Suprapubic skin (tissue), 4 donors: ENCODE data around the gene MYMX. TPM values are rescaled to one million over a fixed set of nuclear protein-coding genes. Genes with fewer than 3 reads are reported as not detected.

Source experiments
- DNase-seq, 2 donors: peaks; one replicate each; pipeline ENCODE4 v3.0.0-alpha.2; 2019; ENCODE audit warnings: low spot score in 2 of 2
- H3K27ac ChIP-seq: fragments of 200-600 bp; sonication (generic); one replicate; pipeline ENCODE4 v1.5.1; 2019
- H3K27me3 ChIP-seq: fragments of 200-600 bp; sonication (generic); one replicate; pipeline ENCODE4 v1.5.1; 2019
- H3K36me3 ChIP-seq: fragments of 200-600 bp; sonication (generic); one replicate; pipeline ENCODE4 v1.5.1; 2019
- H3K4me1 ChIP-seq: fragments of 200-600 bp; sonication (generic); one replicate; pipeline ENCODE4 v1.5.1; 2019
- H3K4me3 ChIP-seq: fragments of 200-600 bp; sonication (generic); one replicate; pipeline ENCODE4 v1.5.1; 2019; ENCODE audit warnings: mild to moderate bottlenecking
- H3K9me3 ChIP-seq: fragments of 200-600 bp; sonication (generic); one replicate; pipeline ENCODE4 v1.5.1; 2019
- EP300 ChIP-seq: sonication (generic); formaldehyde crosslinking; IDR thresholded peaks from one replicate; pipeline ENCODE4 v1.6.1; 2017; ENCODE audit warnings: antibody characterized with exemption
- POLR2A ChIP-seq, 2 donors: fragments of 450-650 bp; IDR thresholded peaks; one replicate each; pipeline ENCODE4 v1.6.1; 2017; ENCODE audit warnings: antibody characterized with exemption in 2 of 2, mild to moderate bottlenecking in 2 of 2, moderate library complexity in 2 of 2
- POLR2AphosphoS5 ChIP-seq, 3 donors: sonication (generic); formaldehyde crosslinking; IDR thresholded peaks; one replicate each; pipeline ENCODE4 v1.6.1; 2017; ENCODE audit warnings: antibody characterized with exemption in 3 of 3
- WGBS: methylation state at CpG from one replicate; pipeline ENCODE4 v1.1.5; 2018; 5-methylcytosine and 5-hydroxymethylcytosine counted together
- total RNA-seq, 4 donors: library from RNA; depleted of rRNA; stranded (reverse); fragments of >200 nt; gene quantifications; one replicate each; pipeline ENCODE4 v1.1.0, GENCODE V29; 2016
- TF ChIP-seq, protein P1 (sequence below), 2 donors: fragments of 200-600 bp in 1 of 2; fragments of 450-650 bp in 1 of 2; sonication (generic) in 1 of 2; IDR thresholded peaks; one replicate each; pipeline ENCODE4 v1.5.1; 2016 to 2019; ENCODE audit warnings: antibody characterized with exemption in 2 of 2, mild to moderate bottlenecking in 1 of 2, moderate library complexity in 1 of 2

MYMX gene
- total RNA-seq, 4 donors from 2014 or later: not detected

DNA sequence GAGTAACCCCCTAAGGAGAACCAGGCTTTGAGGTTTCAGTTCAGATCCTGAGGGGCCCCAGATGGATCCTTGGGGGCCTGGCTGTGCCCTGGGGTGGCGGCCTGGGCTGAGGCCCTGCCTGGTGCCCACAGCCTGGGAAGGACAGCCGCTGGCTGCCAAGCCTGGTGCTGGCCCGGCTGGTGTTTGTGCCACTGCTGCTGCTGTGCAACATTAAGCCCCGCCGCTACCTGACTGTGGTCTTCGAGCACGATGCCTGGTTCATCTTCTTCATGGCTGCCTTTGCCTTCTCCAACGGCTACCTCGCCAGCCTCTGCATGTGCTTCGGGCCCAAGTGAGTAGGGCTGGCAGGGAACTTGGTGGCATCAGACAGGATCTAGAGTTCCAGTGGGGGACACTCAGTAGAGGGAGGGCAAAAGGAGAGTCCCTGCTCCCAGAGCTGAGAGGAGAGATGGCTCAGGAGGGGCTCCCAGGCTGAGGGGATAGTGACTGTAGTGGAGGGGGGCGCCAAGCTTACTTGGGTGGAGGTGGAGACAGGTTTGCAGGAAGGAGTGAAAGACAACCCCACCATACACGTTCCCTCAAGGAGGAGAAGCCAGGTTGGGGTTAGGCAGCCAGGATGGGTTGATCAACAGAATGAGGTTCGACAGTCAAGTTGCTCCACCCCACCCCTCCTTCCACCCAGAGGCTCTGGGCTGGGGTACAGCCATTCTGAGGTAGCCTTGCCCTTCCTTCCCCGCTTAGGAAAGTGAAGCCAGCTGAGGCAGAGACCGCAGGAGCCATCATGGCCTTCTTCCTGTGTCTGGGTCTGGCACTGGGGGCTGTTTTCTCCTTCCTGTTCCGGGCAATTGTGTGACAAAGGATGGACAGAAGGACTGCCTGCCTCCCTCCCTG lies 16.2 kb downstream of the MYMX start:
- no peaks in the 10 kb centered on the region for H3K9me3 ChIP-seq
- 83% methylated on average over 14 of the region's 16 CpGs for WGBS
- H3K4me3 ChIP-seq: no peak overlapping the region
- peaks cover 60% of the 10 kb centered on the region for H3K4me1 ChIP-seq
- H3K36me3 ChIP-seq: peaks cover 37% of the 10 kb centered on the region
- TF ChIP-seq, protein P1, sequence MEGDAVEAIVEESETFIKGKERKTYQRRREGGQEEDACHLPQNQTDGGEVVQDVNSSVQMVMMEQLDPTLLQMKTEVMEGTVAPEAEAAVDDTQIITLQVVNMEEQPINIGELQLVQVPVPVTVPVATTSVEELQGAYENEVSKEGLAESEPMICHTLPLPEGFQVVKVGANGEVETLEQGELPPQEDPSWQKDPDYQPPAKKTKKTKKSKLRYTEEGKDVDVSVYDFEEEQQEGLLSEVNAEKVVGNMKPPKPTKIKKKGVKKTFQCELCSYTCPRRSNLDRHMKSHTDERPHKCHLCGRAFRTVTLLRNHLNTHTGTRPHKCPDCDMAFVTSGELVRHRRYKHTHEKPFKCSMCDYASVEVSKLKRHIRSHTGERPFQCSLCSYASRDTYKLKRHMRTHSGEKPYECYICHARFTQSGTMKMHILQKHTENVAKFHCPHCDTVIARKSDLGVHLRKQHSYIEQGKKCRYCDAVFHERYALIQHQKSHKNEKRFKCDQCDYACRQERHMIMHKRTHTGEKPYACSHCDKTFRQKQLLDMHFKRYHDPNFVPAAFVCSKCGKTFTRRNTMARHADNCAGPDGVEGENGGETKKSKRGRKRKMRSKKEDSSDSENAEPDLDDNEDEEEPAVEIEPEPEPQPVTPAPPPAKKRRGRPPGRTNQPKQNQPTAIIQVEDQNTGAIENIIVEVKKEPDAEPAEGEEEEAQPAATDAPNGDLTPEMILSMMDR (IDR thresholded peaks at IDR 0.05): no peak
- TF ChIP-seq EP300 (no peak), POLR2A (IDR thresholded peaks at IDR 0.05) (no peak), POLR2AphosphoS5 (IDR thresholded peaks at IDR 0.05) (no peak)
- H3K27ac ChIP-seq: peak overlapping the region; percentile 61
- no peak for DNase-seq
- H3K27me3 ChIP-seq: no peaks in the 10 kb centered on the region

DNA sequence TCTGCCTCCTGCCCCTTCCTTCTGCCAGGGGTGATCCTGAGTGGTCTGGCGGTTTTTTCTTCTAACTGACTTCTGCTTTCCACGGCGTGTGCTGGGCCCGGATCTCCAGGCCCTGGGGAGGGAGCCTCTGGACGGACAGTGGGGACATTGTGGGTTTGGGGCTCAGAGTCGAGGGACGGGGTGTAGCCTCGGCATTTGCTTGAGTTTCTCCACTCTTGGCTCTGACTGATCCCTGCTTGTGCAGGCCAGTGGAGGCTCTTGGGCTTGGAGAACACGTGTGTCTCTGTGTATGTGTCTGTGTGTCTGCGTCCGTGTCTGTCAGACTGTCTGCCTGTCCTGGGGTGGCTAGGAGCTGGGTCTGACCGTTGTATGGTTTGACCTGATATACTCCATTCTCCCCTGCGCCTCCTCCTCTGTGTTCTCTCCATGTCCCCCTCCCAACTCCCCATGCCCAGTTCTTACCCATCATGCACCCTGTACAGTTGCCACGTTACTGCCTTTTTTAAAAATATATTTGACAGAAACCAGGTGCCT lies 16.9 kb downstream of the MYMX start:
- Histone ChIP-seq H3K4me1 (peaks cover 58% of the 10 kb centered on the region), H3K4me3 (no peak overlapping the region), H3K36me3 (peaks cover 37% of the 10 kb centered on the region), H3K27me3 (no peaks in the 10 kb centered on the region), H3K27ac (peak overlapping the region; percentile 61), H3K9me3 (no peaks in the 10 kb centered on the region)
- DNase-seq: no peak
- TF ChIP-seq POLR2A (IDR thresholded peaks at IDR 0.05): no peak
- no peak for TF ChIP-seq POLR2AphosphoS5 (IDR thresholded peaks at IDR 0.05)
- TF ChIP-seq, protein P1 (IDR thresholded peaks at IDR 0.05): no peak
- TF ChIP-seq EP300: no peak
- WGBS: 68% methylated on average over 14 of the region's 14 CpGs

DNA sequence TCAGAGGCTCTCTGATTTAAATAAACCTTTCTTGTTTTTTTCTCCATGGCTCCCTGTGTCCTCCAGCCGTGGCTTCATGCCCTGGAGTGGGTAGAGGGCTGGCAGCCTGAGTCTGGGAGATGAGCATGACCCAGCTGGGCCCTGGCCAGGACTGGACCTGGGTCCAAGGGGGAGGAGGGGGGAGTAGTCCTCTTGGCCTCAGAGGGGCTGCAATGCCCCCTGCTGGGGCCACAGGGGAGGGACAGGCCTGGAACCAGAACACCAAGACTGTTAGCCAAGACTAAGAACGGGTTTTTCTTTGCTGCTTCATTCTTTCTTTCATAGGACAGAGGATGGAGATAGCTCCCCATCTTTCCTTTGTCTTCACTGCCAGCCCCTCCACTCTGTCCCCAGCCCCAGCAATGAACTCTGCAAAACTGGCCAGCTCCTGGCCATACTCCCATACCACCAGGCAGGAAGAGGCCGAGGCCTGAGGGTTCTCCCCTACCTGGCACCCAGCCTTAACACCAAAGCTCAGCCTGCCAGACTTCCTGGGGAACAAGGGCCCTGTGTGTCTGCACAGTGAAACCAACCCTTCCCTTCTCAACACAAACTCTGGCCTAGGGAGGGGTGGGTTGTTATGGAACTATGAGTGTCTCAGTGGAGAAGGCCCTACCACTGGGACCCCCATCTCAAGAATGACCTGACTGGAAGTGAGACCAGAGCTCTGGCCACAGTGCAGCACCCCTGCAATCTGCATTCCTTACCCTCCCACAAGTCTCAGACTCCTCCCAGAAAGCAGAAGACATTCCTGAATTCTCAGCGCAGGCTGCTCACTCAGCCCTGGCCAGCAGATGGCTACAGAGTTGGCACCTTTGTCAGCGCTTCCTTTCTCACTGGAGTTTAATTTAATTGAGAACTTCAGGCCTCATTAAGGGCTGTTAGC lies 17.6 kb downstream of the MYMX start:
- TF ChIP-seq EP300: no peak
- TF ChIP-seq POLR2A (IDR thresholded peaks at IDR 0.05): no peak
- TF ChIP-seq, protein P1 (IDR thresholded peaks at IDR 0.05): peak; percentile 69 to 73
- TF ChIP-seq POLR2AphosphoS5 (IDR thresholded peaks at IDR 0.05): no peak
- H3K27ac ChIP-seq: peak overlapping the region; percentile 61
- H3K4me1 ChIP-seq: peaks cover 54% of the 10 kb centered on the region
- WGBS: 23% methylated on average over 5 of the region's 5 CpGs
- peak in 1 of 2 donors; percentile 83 for DNase-seq
- H3K9me3 ChIP-seq: no peaks in the 10 kb centered on the region
- H3K4me3 ChIP-seq: no peak overlapping the region
- peaks cover 37% of the 10 kb centered on the region for H3K36me3 ChIP-seq
- no peaks in the 10 kb centered on the region for H3K27me3 ChIP-seq

DNA sequence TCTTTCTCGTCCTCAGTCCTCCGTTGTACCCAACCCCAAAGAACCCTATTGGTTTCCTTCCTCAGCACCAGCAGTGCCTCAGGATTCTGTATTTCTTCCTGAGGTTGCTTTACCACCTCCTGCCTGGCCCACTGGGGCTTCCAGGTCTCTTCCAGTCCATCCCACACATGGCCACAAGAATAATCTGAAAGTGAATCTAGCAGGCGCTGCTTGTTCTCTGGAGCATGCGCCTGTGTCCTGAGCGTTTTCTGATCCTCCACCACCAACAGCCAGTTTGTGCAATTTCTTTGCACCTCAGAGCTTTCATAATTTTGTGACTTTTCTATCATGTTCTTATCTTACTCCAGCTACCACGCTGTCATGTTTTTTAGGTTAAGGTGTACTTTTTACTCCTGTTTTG lies 18.5 kb downstream of the MYMX start:
- H3K9me3 ChIP-seq: no peaks in the 10 kb centered on the region
- no peaks in the 10 kb centered on the region for H3K27me3 ChIP-seq
- WGBS: 65% methylated on average over 6 of the region's 6 CpGs
- peaks cover 54% of the 10 kb centered on the region for H3K4me1 ChIP-seq
- TF ChIP-seq, protein P1 (IDR thresholded peaks at IDR 0.05): no peak
- TF ChIP-seq POLR2AphosphoS5 (IDR thresholded peaks at IDR 0.05) (no peak), EP300 (no peak), POLR2A (IDR thresholded peaks at IDR 0.05) (no peak)
- H3K27ac ChIP-seq: peak overlapping the region; percentile 61
- no peak overlapping the region for H3K4me3 ChIP-seq
- no peak for DNase-seq
- H3K36me3 ChIP-seq: peaks cover 29% of the 10 kb centered on the region
